CD4-positive, alpha-beta T cell (primary cell): ENCODE measurements around the gene NKIRAS2. TPM values are rescaled to one million over a fixed set of nuclear protein-coding genes. Genes with fewer than 3 reads are reported as not detected.

Experiments used
- ATAC-seq: fragments of 200-7000 bp; cut with Tn5 transposase; one replicate; pipeline ENCODE4 v1.10.0; 2022; ENCODE audit warnings: mild to moderate bottlenecking; ENCODE audit not compliant: poor library complexity
- CTCF ChIA-PET: fragments of 350-600 bp; sonication (Branson Sonifier 250); formaldehyde crosslinking; loops from one replicate; lab custom pipeline; 2021; ENCODE audit warnings: antibody characterized with exemption, inconsistent platforms; lab: Charles Lee
- POLR2A ChIA-PET: fragments of 350-600 bp; sonication (Branson Sonifier 250); formaldehyde crosslinking; loops from one replicate; lab custom pipeline; 2021; ENCODE audit warnings: antibody characterized with exemption, inconsistent platforms; lab: Charles Lee
- DNase-seq, 14 experiments: peaks; one replicate each; pipeline ENCODE4 v3.0.0-alpha.2; 2013 to 2020; ENCODE audit warnings: mixed read lengths in 2 of 14
- H3K27ac ChIP-seq, 2 donors: one replicate each; pipeline versions ENCODE4 v1.5.1 to v1.7.0; 2013; ENCODE audit warnings: low read length in 2 of 2, low read depth in 1 of 2, mild to moderate bottlenecking in 1 of 2
- H3K27me3 ChIP-seq, 2 experiments: 1 replicate in 1 of 2; 2 replicates in 1 of 2; pipeline versions ENCODE4 v1.6.1 to v1.7.0; 2013; ENCODE audit warnings: low read length in 2 of 2, control low read depth in 1 of 2, mild to moderate bottlenecking in 1 of 2, moderate library complexity in 1 of 2; ENCODE audit not compliant: insufficient read depth in 2 of 2, control insufficient read depth in 1 of 2
- H3K36me3 ChIP-seq: one replicate; pipeline ENCODE4 v1.6.1; 2013; ENCODE audit warnings: low read length, control low read depth; ENCODE audit not compliant: insufficient read depth
- H3K4me1 ChIP-seq: one replicate; pipeline ENCODE4 v1.6.1; 2013; ENCODE audit warnings: low read length, control low read depth; ENCODE audit not compliant: insufficient read depth
- H3K4me3 ChIP-seq: one replicate; pipeline ENCODE4 v1.5.1; 2013; ENCODE audit warnings: mild to moderate bottlenecking, low read length, moderate library complexity
- H3K9me3 ChIP-seq, 2 experiments: 1 replicate in 1 of 2; 2 replicates in 1 of 2; pipeline versions ENCODE4 v1.6.1 to v1.7.0; 2013; ENCODE audit warnings: low read length in 2 of 2, mild to moderate bottlenecking in 2 of 2, control low read depth in 1 of 2, moderate library complexity in 1 of 2; ENCODE audit not compliant: control insufficient read depth in 1 of 2, insufficient read depth in 1 of 2
- H3K27ac Mint-ChIP-seq: one replicate; pipeline ENCODE4 v1.8.0; 2020; ENCODE audit warnings: mixed read lengths
- H3K27me3 Mint-ChIP-seq: one replicate; pipeline ENCODE4 v1.8.0; 2021; ENCODE audit warnings: mixed read lengths
- H3K36me3 Mint-ChIP-seq: one replicate; pipeline ENCODE4 v1.8.0; 2021; ENCODE audit warnings: low read depth, mixed read lengths
- H3K4me1 Mint-ChIP-seq: one replicate; pipeline ENCODE4 v1.8.0; 2021; ENCODE audit warnings: low read depth, mixed read lengths
- H3K4me3 Mint-ChIP-seq: one replicate; pipeline ENCODE4 v1.8.0; 2020; ENCODE audit warnings: mild to moderate bottlenecking, mixed read lengths
- H3K9me3 Mint-ChIP-seq: one replicate; pipeline ENCODE4 v1.8.0; 2020; ENCODE audit warnings: mixed read lengths
- CTCF ChIP-seq: fragments of 200-600 bp; IDR thresholded peaks from one replicate; pipeline ENCODE4 v1.8.0; 2022; ENCODE audit warnings: antibody characterized with exemption, mild to moderate bottlenecking
- intact Hi-C, 2 experiments: fragments of 100-400 bp; cut with DNase I in 1 of 2; cut with micrococcal nuclease in 1 of 2; formaldehyde crosslinking; loops; one replicate each; pipeline versions ENCODE4 v1.15.1 to v1.9.0; 2023 to 2025; cut with DNase I, micrococcal nuclease
- total RNA-seq, 174 experiments: library from RNA in 2 of 174; stranded (reverse) in 2 of 174; gene quantifications; one replicate each; pipeline ENCODE4 v1.2.3 and lab custom pipeline; 2021 to 2026

NKIRAS2 gene
- total RNA-seq, 2 experiments from 2014 or later: 12.5 to 12.9 TPM

GRCh38 chr17:42031584-42031983 is 11.7 kb downstream of the NKIRAS2 start:
- ATAC-seq (no peak), DNase-seq (no peak)
- no peaks in the 10 kb centered on the region for H3K4me1 ChIP-seq
- Mint-ChIP-seq H3K9me3 (no peaks in the 10 kb centered on the region), H3K27ac (no peak overlapping the region), H3K4me1 (peaks cover 4% of the 10 kb centered on the region), H3K4me3 (no peak overlapping the region), H3K27me3 (peaks cover 5% of the 10 kb centered on the region), H3K36me3 (no peaks in the 10 kb centered on the region)
- H3K36me3 ChIP-seq: no peaks in the 10 kb centered on the region
- H3K27me3 ChIP-seq: no peaks in the 10 kb centered on the region
- ChIA-PET POLR2A (no interaction called here), CTCF (no interaction called here)
- no peak for TF ChIP-seq CTCF
- H3K27ac ChIP-seq: no peak overlapping the region
- intact Hi-C loops: no loop called here
- H3K4me3 ChIP-seq: no peak overlapping the region
- no peaks in the 10 kb centered on the region for H3K9me3 ChIP-seq

GRCh38 chr17:42034059-42034458 is 14.2 kb downstream of the NKIRAS2 start:
- H3K27ac ChIP-seq: no peak overlapping the region
- TF ChIP-seq CTCF: no peak
- intact Hi-C loops: no loop called here
- Mint-ChIP-seq H3K4me3 (no peak overlapping the region), H3K36me3 (no peaks in the 10 kb centered on the region), H3K27ac (no peak overlapping the region), H3K4me1 (peaks cover 4% of the 10 kb centered on the region), H3K9me3 (no peaks in the 10 kb centered on the region), H3K27me3 (peaks cover 19% of the 10 kb centered on the region)
- H3K4me1 ChIP-seq: no peaks in the 10 kb centered on the region
- no peak for DNase-seq
- no peaks in the 10 kb centered on the region for H3K36me3 ChIP-seq
- H3K4me3 ChIP-seq: no peak overlapping the region
- peaks cover 2 to 4% of the 10 kb centered on the region in 2 experiments for H3K27me3 ChIP-seq
- H3K9me3 ChIP-seq: no peaks in the 10 kb centered on the region
- ATAC-seq: no peak
- POLR2A ChIA-PET: interaction anchor here (0.6 kb wide), 1 partner anchor 13 kb away, joined by 5 read pairs; no protein-coding TSS in a partner anchor
- CTCF ChIA-PET: interaction anchor here (1.0 kb wide), 1 partner anchor 71 kb away, joined by 3 read pairs; no protein-coding TSS in a partner anchor

- no peaks in the 10 kb centered on the region for H3K36me3 Mint-ChIP-seq
- no peaks in the 10 kb centered on the region for H3K9me3 ChIP-seq
- TF ChIP-seq CTCF: no peak
- no peaks in the 10 kb centered on the region for H3K36me3 ChIP-seq
- intact Hi-C loops: no loop called here
- H3K4me3 ChIP-seq: no peak overlapping the region
- peaks cover 4% of the 10 kb centered on the region for H3K4me1 Mint-ChIP-seq
- CTCF ChIA-PET: no interaction called here
- no peak overlapping the region for H3K27ac ChIP-seq
- no peaks in the 10 kb centered on the region for H3K4me1 ChIP-seq
- no peak overlapping the region for H3K4me3 Mint-ChIP-seq
- POLR2A ChIA-PET: no interaction called here
- ATAC-seq: no peak
- H3K27me3 Mint-ChIP-seq: peaks cover 19% of the 10 kb centered on the region
- peaks cover 2 to 4% of the 10 kb centered on the region in 2 experiments for H3K27me3 ChIP-seq
- H3K9me3 Mint-ChIP-seq: no peaks in the 10 kb centered on the region
- no peak overlapping the region for H3K27ac Mint-ChIP-seq
- no peak for DNase-seq
Observed at GRCh38 chr17:42038221-42038973, 18.5 kb downstream of the NKIRAS2 start.
